NCI-H748 (cell line): ENCODE measurements around the gene CUTC.
"Not testable (repeated sequence)": the region's sequence is repeated elsewhere in the genome, so short reads cannot be mapped to it uniquely, and the experiment has no call there.

Experiments
- DNase-seq: peaks from one replicate; lab custom pipeline; 2025; ENCODE audit not compliant: unreplicated experiment; lab: John Stamatoyannopoulos, UW

The CUTC gene

GRCh38 chr10:99742701-99743100, 10.7 kb downstream of the CUTC start:
- DNase-seq = no peak

GRCh38 chr10:99743841-99744240, 11.8 kb downstream of the CUTC start:
- DNase-seq = no peak

GRCh38 chr10:99746166-99746565, 14.1 kb downstream of the CUTC start:
- not testable (repeated sequence) for DNase-seq

GRCh38 chr10:99748823-99749451, 16.9 kb downstream of the CUTC start:
- DNase-seq = no peak

DNA sequence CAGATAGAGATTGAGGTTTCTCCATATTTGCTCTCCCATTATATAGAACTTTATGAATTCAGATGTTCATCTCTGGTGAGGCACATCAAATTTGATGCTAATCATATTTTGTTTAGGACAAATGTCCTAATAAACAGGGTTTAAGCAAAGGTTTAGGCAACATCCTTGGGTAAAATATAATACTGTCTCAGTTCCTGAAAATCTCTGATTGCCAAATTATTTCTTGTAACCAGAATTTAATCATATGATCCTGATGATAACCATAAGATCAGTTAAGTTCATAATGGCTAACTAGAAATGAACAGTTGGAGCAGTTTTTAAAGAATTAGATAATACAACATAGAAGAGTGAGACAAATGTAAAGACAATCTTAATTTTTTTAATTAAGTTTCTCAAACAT, 18.6 kb downstream of the CUTC start:
- DNase-seq = no peak

GRCh38 chr10:99754670-99755069, 22.6 kb downstream of the CUTC start:
- no peak for DNase-seq

DNA sequence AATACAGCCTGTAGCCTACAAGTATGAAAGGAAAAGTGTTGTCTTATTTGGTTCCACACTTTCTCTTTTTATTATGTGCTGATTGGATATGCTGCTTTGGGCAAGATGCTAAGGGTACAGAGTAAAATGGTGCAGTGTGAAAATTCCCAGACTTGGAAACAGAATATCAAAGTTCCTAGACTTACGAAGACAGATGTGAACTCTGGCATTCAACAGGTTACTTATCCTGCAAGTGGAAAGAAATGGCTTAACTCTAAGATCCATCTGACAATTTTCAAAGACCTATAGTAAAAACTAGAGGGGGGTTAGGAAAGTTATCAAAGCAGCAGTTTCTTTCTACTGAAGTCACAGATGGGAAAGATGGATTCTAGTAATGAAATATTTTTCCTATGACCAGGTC, 24.1 kb downstream of the CUTC start:
- DNase-seq = no peak

GRCh38 chr10:99758211-99758891, 26.3 kb downstream of the CUTC start:
- DNase-seq = no peak

DNA sequence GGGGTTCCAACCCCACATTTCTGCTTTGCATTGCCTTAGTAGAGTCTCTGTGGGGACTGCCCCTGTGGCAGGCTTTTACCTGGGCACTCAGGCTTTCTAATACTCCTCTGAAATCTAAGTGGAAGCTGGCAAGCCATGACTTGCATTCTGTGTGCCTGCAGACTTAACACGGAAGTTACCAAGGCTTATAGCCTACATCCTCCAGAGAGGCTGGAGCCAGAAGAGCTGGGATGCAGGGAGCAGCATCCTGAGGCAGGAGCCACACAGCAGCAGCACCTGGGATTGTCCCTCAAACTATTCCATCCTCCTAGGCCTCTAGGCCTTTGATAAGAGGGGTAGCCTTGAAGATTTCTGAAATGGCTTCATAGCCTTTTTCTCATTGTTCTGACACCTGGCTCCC, 28.3 kb downstream of the CUTC start:
- DNase-seq = no peak

DNA sequence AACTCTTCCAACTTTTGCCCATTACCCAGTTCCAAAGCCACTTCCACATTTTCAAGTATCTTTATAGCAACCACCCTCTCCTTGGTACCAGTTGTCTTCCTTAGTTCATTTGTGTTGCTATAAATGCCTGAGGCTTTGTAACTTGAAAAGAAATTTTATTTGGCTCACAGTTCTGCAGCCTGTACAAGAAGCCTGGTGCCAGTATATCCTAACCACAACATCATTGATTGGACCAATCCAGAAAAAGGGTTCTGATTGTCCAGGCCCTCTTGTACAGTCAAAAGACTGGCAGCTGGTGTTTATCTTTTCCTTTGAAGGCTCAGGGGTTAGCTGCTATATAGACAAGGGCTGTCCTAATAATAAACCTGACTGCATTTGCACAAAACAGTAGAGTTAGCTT, 29.3 kb downstream of the CUTC start:
- DNase-seq = no peak

GRCh38 chr10:99765672-99766301, 33.8 kb downstream of the CUTC start:
- DNase-seq = no peak

GRCh38 chr10:99766302-99766681, 34.3 kb downstream of the CUTC start:
- no peak for DNase-seq

GRCh38 chr10:99767901-99768300, 35.9 kb downstream of the CUTC start:
- no peak for DNase-seq

DNA sequence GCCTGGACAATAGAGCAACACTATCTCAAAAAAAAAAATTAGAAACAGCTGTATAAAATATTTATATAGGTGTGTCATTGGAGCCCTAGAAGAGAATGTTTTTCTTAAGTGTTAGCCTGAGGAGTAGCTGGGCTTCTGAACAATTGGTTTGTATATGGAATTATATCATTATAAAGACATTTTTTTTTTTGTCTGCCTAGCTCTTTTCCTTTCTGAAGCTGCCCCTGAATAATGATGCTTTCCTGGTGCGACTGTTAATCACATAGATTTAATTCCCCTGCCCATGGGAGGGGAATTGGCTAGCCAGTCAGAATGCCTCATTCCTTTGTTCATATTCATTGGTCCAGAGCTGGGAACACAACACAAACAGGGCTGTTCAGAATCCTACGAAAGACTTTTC, 36.5 kb downstream of the CUTC start:
- peak; percentile 7 for DNase-seq

DNA sequence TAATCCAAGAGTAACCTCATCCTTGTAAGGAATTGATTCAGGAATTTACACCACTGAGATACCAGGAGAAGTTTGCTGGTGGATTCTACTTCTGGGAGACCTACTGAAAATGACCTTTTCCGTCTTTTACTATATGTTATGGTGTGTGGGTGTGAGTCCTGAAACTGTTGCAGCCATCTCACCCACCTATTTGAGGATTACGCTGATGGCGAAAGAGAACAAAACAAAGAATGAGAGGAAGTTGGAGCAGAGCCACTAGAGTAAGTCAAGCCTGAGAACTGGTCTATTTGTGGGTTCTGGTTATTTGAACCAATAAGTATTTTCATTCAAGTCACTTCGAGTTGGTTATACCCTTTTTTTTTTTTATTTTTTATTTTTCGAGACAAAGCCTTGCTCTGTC, 37.7 kb downstream of the CUTC start:
- DNase-seq = no peak

DNA sequence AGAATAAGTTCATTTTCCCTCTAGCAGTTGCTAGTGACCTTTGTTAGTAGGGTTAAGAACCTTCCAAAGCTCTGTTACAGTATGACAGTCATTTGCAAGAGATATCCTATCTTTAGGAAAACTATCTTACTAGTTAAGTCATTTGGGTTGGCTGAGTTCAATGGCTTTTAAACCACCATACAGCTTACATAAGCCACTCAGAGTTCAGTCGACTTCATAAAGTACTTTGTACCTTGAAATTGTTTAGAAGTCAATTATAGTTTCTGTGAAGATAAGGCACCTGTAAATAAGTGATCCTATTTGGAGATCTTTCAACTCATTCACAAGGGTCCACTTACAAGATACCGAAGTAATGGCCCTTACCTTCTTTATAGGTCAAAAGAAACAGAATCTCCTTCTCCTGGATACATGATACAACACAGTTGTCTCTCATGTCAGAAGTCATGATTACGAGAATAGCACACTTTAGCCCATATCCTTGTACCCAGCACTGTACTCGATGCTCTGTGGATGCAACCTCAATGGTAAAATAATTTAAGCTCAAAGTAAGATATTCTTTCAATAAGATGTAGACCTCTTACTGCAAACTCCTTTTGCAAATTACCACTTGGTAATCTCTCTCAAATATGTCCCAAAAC, 38.5 kb downstream of the CUTC start:
- no peak for DNase-seq

DNA sequence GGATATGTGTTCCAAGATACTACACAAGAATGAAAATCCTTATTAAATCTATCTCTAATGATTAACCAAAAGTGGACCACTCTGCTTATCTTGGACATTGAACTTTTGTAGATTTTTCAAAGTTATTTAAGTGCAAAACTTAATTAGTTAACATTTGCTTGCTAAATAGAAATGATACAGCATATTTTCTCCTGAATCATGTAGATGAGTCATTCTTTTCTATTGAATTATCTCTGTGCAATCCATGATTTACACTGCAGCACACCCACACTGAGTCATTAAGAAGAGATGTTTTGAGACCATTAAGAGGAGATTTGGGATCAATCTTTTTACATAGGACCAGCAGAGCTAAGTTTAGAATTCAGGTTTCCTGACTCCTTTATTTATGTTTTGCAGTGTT, 43.8 kb downstream of the CUTC start:
- DNase-seq = no peak

- no peak for DNase-seq
Observed at GRCh38 chr10:99777918-99778714, 46.1 kb downstream of the CUTC start.

DNA sequence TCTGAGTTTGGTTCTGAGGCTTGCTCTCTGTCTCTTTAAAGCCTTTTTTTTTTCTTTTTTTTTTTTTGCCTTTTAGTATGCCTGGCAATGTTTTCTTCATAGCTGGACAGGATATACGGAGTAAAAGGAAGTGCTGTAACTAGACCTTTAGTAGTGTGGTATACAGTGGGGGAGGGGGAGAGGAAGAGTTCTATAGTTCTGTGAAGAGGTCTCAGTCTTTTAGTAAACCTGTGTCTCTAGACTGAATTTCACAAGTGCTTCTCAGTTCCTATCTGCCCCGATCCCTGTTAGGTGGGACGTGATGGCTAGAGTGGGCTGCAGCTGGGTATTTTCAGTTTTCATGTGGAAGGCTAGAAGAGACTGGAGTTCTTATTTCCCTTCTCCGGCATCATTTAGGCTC, 47.3 kb downstream of the CUTC start:
- DNase-seq = no peak

DNA sequence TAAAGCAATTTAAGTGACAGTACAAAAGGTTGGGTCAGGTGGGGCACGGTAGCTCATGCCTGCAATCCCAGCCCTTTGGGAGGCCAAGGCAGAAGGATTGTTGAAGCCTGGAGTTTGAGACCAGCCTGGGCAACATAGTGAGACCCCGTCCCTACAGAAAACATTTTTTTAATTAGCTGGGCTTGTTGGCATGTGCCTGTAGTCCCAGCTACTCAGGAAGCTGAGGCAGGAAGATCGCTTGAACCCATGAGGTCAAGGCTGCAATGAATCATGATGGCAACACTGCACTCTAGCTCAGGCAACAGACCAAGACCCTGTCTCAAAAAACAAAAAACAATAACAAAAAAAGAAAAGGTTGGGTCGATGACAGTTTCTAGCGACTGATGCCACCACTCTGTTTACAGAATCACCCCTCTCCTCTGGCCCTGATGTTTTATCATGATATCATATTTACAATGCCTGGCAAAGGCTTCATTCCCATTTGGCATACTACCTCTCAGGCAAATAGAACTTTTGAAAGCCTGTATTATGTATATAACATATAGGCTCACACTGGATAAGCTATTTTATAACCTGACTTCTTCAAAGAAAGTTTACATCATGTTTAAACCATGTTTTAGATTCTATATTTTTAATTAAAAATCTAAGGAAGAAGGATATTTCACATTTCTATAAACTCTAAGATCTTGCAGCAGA, 49.8 kb downstream of the CUTC start:
- DNase-seq = no peak
